HFFc6 (cell line): Measurements from ENCODE around the gene C1orf105. TPM values are rescaled to one million over a fixed set of nuclear protein-coding genes. Genes with fewer than 3 reads are reported as not detected.
A peak's percentile ranks its signal among the peaks of the same experiment; 100 is the strongest.
"Not testable (repeated sequence)": the region's sequence is repeated elsewhere in the genome, so short reads cannot be mapped to it uniquely, and the experiment has no call there.

Source experiments
- DNase-seq: peaks from one replicate; pipeline ENCODE4 v3.0.0-alpha.2; 2018
- H3K27ac Mint-ChIP-seq: 2 replicates; pipeline ENCODE4 v1.8.0; 2020; ENCODE audit warnings: mild to moderate bottlenecking, mixed read lengths
- H3K27me3 Mint-ChIP-seq: 2 replicates; pipeline ENCODE4 v1.8.0; 2021; ENCODE audit warnings: mild to moderate bottlenecking, moderate library complexity, mixed read lengths; ENCODE audit not compliant: insufficient read depth
- H3K36me3 Mint-ChIP-seq: 2 replicates; pipeline ENCODE4 v1.8.0; 2021; ENCODE audit warnings: low read depth, mixed read lengths
- H3K4me1 Mint-ChIP-seq: 2 replicates; pipeline ENCODE4 v1.8.0; 2020; ENCODE audit warnings: low read depth, mixed read lengths
- H3K4me3 Mint-ChIP-seq: 2 replicates; pipeline ENCODE4 v1.8.0; 2020; ENCODE audit warnings: mild to moderate bottlenecking, moderate library complexity, mixed read lengths
- H3K9me3 Mint-ChIP-seq: 2 replicates; pipeline ENCODE4 v1.8.0; 2020; ENCODE audit warnings: mild to moderate bottlenecking, mixed read lengths
- total RNA-seq, 6 experiments: library from RNA; stranded (reverse); fragmentation: NEBNext Ultra II Directional; extraction: Animal tissue kit (Norgen Biotek cat#: 25700); gene quantifications; 2 replicates in 1 of 6; 3 replicates in 5 of 6; pipeline ENCODE4 v1.2.3, GENCODE V29; 2021
- TF ChIP-seq, protein P1 (sequence below): fragments of 200-600 bp; sonication (generic); IDR thresholded peaks from 2 replicates; pipeline ENCODE4 v1.5.0; 2021; ENCODE audit warnings: antibody characterized with exemption, mild to moderate bottlenecking

Gene C1orf105
- total RNA-seq, 6 experiments from 2014 or later, result not detected

DNA sequence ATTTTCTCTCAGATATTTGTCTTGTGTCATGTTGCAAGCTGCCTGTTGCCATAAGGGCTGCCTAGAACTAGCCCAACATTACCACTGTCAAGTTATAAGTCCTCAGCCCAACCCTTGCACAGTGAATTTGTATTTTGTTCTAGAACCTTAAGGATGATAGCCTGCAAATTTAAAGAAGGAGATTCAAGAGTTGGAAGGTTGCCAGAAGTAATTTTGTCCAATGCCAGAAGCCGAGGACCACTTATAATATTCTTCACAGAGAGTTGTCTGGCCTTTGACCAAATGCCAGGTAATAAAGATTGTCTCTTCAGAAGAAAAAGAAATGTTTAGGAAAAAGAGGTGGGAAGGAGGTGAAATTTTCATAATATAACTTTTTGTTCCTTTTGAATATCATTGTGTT lies 71.9 kb downstream of the C1orf105 start:
- H3K9me3 Mint-ChIP-seq, result no peaks in the 10 kb centered on the region
- peaks cover 15% of the 10 kb centered on the region for H3K4me1 Mint-ChIP-seq
- no peak overlapping the region for H3K4me3 Mint-ChIP-seq
- peaks cover 6% of the 10 kb centered on the region for H3K27me3 Mint-ChIP-seq
- no peak overlapping the region for H3K27ac Mint-ChIP-seq
- DNase-seq, result no peak
- TF ChIP-seq, protein P1, sequence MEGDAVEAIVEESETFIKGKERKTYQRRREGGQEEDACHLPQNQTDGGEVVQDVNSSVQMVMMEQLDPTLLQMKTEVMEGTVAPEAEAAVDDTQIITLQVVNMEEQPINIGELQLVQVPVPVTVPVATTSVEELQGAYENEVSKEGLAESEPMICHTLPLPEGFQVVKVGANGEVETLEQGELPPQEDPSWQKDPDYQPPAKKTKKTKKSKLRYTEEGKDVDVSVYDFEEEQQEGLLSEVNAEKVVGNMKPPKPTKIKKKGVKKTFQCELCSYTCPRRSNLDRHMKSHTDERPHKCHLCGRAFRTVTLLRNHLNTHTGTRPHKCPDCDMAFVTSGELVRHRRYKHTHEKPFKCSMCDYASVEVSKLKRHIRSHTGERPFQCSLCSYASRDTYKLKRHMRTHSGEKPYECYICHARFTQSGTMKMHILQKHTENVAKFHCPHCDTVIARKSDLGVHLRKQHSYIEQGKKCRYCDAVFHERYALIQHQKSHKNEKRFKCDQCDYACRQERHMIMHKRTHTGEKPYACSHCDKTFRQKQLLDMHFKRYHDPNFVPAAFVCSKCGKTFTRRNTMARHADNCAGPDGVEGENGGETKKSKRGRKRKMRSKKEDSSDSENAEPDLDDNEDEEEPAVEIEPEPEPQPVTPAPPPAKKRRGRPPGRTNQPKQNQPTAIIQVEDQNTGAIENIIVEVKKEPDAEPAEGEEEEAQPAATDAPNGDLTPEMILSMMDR, result no peak
- H3K36me3 Mint-ChIP-seq, result no peaks in the 10 kb centered on the region

DNA sequence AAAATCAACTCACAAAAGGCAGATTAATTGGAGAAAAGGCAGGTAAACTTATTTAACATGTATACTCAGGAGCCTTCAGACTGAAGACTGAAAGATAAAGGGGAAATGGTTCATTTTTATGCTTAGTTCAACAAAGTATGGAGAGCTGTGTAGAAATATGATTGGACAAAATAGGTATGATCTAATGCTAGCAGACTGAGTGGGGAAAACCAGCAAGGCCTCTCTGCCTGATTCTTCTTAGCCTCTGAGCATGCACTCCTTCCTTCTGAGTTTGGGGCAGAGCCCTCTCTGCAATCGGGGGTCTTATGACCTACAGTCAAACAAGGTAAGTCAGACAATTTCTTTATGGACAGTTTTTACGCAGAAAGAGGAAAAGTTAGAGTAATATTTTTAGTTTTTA lies 73.7 kb downstream of the C1orf105 start:
- Mint-ChIP-seq H3K27ac (no peak overlapping the region), H3K27me3 (no peaks in the 10 kb centered on the region; the same call in none of the 2 replicates), H3K4me1 (peaks cover 28% of the 10 kb centered on the region), H3K36me3 (no peaks in the 10 kb centered on the region), H3K9me3 (no peaks in the 10 kb centered on the region), H3K4me3 (no peak overlapping the region)
- DNase-seq, result no peak
- TF ChIP-seq, protein P1, result no peak

DNA sequence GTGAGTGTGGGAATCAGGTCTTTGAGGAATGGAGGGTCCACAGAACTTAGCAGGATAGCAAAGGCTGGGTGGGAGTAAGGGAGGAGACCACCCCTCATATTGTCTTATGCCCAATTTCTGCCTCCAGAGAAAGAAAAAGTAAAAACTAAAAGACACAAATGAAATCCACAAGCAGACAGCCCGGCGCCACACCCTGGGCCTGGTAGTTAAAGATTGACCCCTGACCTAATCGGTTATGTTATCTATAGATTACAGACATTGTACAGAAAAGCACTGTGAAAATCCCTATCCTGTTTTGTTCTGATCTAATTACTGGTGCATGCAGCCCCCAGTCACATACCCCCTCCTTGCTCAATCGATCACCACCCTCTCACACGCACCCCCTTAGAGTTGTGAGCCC lies 75.6 kb downstream of the C1orf105 start:
- peaks cover 40% of the 10 kb centered on the region for H3K4me1 Mint-ChIP-seq
- not testable (repeated sequence) for H3K27ac Mint-ChIP-seq

DNA sequence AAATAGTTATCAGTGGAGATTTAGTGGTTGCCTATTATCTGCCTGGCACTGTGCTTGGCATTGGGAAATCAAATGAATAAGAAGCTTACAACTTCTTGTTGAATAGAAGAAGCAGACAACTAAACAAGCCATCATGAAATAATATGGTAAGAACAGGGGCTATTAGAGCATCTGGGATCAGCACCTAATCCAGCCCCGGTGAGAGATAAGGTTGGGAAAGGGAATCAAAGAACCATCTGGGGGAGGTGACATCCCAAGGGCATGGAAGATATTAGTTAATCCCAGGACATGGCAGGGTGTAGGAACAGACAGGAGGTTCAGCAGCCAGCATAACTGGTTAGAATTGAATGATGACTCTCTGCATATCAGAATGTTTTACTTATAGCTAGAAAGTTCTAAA lies 76.2 kb downstream of the C1orf105 start:
- Mint-ChIP-seq H3K36me3 (no peaks in the 10 kb centered on the region), H3K9me3 (no peaks in the 10 kb centered on the region), H3K27ac (peak overlapping the region; percentile 71), H3K4me3 (peak overlapping the region; percentile 68; the same call in 1 of the 2 replicates), H3K4me1 (peaks cover 40% of the 10 kb centered on the region), H3K27me3 (no peaks in the 10 kb centered on the region; the same call in 1 of the 2 replicates)
- TF ChIP-seq, protein P1, result no peak
- DNase-seq, result no peak

More for the DNA sequence above, 75.6 kb downstream of the C1orf105 start:
- not testable (repeated sequence) for H3K4me3 Mint-ChIP-seq, H3K36me3 Mint-ChIP-seq, DNase-seq, H3K27me3 Mint-ChIP-seq, H3K9me3 Mint-ChIP-seq

DNA sequence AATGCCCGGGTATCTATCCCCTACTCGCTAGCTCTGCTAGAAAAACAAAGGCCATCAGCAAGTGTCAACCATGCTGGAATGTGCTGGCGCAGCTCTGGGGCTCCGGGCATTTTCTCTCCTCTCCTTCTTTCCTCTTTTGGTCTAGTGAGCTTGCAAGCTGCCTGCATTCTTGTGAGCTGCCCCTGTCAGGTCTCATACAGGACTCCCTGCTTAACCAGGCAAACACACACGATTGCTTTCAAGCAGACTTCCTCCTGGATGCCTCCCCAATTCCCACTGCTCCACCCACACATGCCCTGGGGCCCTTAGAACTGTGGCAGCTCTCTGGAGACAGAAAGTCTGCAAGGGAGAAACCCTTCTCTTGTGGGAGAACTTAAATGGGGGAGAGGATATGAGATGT lies 76.7 kb downstream of the C1orf105 start:
- TF ChIP-seq, protein P1, result no peak
- Mint-ChIP-seq H3K4me1 (peaks cover 40% of the 10 kb centered on the region), H3K4me3 (peak overlapping the region; percentile 68), H3K27me3 (no peaks in the 10 kb centered on the region; the same call in 1 of the 2 replicates), H3K36me3 (no peaks in the 10 kb centered on the region), H3K9me3 (no peaks in the 10 kb centered on the region), H3K27ac (peak overlapping the region; percentile 71)
- peak; percentile 78 for DNase-seq

DNA sequence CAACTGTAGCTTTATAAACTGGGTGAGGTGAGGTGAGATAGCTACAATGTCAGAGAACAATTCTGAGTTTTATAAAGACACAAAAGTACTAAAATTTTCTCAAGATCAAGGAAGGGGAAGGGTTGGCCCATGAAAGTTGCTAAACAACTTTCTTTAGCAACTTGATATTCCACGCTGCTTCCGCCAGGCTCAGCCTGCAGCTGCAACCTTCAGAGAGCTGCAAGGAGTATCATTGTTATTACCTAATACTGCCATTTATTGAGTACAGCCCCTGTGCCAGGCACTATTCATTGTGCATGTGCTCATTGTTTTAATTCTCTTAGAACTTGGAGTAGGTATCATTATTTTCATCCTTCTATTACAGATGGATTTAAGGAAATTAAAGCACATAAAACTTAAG lies 78.4 kb downstream of the C1orf105 start:
- Mint-ChIP-seq H3K4me1 (peaks cover 40% of the 10 kb centered on the region), H3K27ac (no peak overlapping the region), H3K4me3 (no peak overlapping the region), H3K9me3 (no peaks in the 10 kb centered on the region), H3K36me3 (no peaks in the 10 kb centered on the region), H3K27me3 (no peaks in the 10 kb centered on the region; the same call in 1 of the 2 replicates)
- DNase-seq, result no peak
- TF ChIP-seq, protein P1, result no peak
